Mesenchymal stem cell (in vitro differentiated cells and primary cell): ENCODE measurements around the gene MAOB.
"Not testable (repeated sequence)": the region's sequence is repeated elsewhere in the genome, so short reads cannot be mapped to it uniquely, and the experiment has no call there.

Experiments
- DNase-seq: peaks from one replicate; pipeline ENCODE4 v3.0.0-alpha.2; 2013
- H2AFZ ChIP-seq: one replicate; pipeline ENCODE4 v1.6.1; 2013; ENCODE audit warnings: low read depth, mild to moderate bottlenecking, control low read depth, inconsistent platforms, low read length, moderate library complexity
- H2AK5ac ChIP-seq: 2 replicates; pipeline ENCODE4 v1.6.1; 2013; ENCODE audit warnings: low read length, moderate library complexity, mild to moderate bottlenecking, inconsistent platforms; ENCODE audit not compliant: severe bottlenecking
- H2BK120ac ChIP-seq: one replicate; pipeline ENCODE4 v1.6.1; 2013; ENCODE audit warnings: low read depth, mild to moderate bottlenecking, inconsistent platforms, low read length, moderate library complexity
- H2BK12ac ChIP-seq, 2 experiments: one replicate each; pipeline ENCODE4 v1.6.1; 2013; ENCODE audit warnings: inconsistent platforms in 2 of 2, low read length in 2 of 2, mild to moderate bottlenecking in 2 of 2, moderate library complexity in 2 of 2, control low read depth in 1 of 2
- H2BK15ac ChIP-seq: one replicate; pipeline ENCODE4 v1.6.1; 2013; ENCODE audit warnings: mild to moderate bottlenecking, low read depth, inconsistent platforms; ENCODE audit not compliant: poor library complexity, severe bottlenecking
- H2BK5ac ChIP-seq: 2 replicates; pipeline ENCODE4 v1.6.1; 2013; ENCODE audit warnings: low read depth, mild to moderate bottlenecking, low read length, control low read depth, inconsistent platforms; ENCODE audit not compliant: poor library complexity, severe bottlenecking
- H3K14ac ChIP-seq, 2 experiments: one replicate each; pipeline ENCODE4 v1.6.1; 2013; ENCODE audit warnings: inconsistent platforms in 2 of 2, low read length in 2 of 2, control low read depth in 1 of 2, mild to moderate bottlenecking in 1 of 2, moderate library complexity in 1 of 2
- H3K18ac ChIP-seq, 2 experiments: one replicate each; pipeline ENCODE4 v1.6.1; 2013; ENCODE audit warnings: inconsistent platforms in 2 of 2, low read length in 2 of 2, control low read depth in 1 of 2, low read depth in 1 of 2, mild to moderate bottlenecking in 1 of 2
- H3K23ac ChIP-seq, 2 experiments: one replicate each; pipeline ENCODE4 v1.6.1; 2013; ENCODE audit warnings: inconsistent platforms in 2 of 2, low read length in 2 of 2, mild to moderate bottlenecking in 2 of 2, moderate library complexity in 2 of 2, control low read depth in 1 of 2
- H3K27ac ChIP-seq: 2 replicates; pipeline ENCODE4 v1.5.1; 2013; ENCODE audit warnings: mild to moderate bottlenecking, moderate library complexity, low read length, control low read depth, inconsistent platforms; ENCODE audit not compliant: poor library complexity, severe bottlenecking
- H3K27me3 ChIP-seq, 2 experiments: 2 replicates each; pipeline versions ENCODE4 v1.6.1 to v1.7.0; 2013; ENCODE audit warnings: low read length in 2 of 2, mild to moderate bottlenecking in 2 of 2, moderate library complexity in 2 of 2, control low read depth in 1 of 2, inconsistent platforms in 1 of 2; ENCODE audit not compliant: control insufficient read depth in 1 of 2, insufficient read depth in 1 of 2
- H3K36me3 ChIP-seq, 2 experiments: 2 replicates each; pipeline versions ENCODE4 v1.6.1 to v1.7.0; 2013; ENCODE audit warnings: low read length in 2 of 2, control low read depth in 1 of 2, inconsistent platforms in 1 of 2, low read depth in 1 of 2, mild to moderate bottlenecking in 1 of 2; ENCODE audit not compliant: insufficient read depth in 2 of 2, control insufficient read depth in 1 of 2
- H3K4ac ChIP-seq, 2 experiments: one replicate each; pipeline ENCODE4 v1.6.1; 2013; ENCODE audit warnings: inconsistent platforms in 2 of 2, low read length in 2 of 2, mild to moderate bottlenecking in 2 of 2, moderate library complexity in 2 of 2, control low read depth in 1 of 2, low read depth in 1 of 2
- H3K4me1 ChIP-seq: 2 replicates; pipeline ENCODE4 v1.6.1; 2013; ENCODE audit warnings: low read depth, low read length, control low read depth; ENCODE audit not compliant: control insufficient read depth, insufficient read depth
- H3K4me2 ChIP-seq: 2 replicates; pipeline ENCODE4 v1.6.1; 2013; ENCODE audit warnings: low read length, mild to moderate bottlenecking, inconsistent platforms; ENCODE audit not compliant: poor library complexity, severe bottlenecking
- H3K4me3 ChIP-seq, 2 experiments: 2 replicates each; pipeline versions ENCODE4 v1.5.1 to v1.7.0; 2013; ENCODE audit warnings: low read length in 2 of 2, mild to moderate bottlenecking in 2 of 2, control low read depth in 1 of 2, low read depth in 1 of 2; ENCODE audit not compliant: insufficient read depth in 1 of 2
- H3K79me1 ChIP-seq: replicated peaks from 2 replicates; pipeline ENCODE4 v1.6.1; 2013; ENCODE audit warnings: mild to moderate bottlenecking, control low read depth, low read length, inconsistent platforms; ENCODE audit not compliant: poor library complexity, severe bottlenecking
- H3K9ac ChIP-seq: 2 replicates; pipeline ENCODE4 v1.7.0; 2013; ENCODE audit warnings: mild to moderate bottlenecking, low read length, moderate library complexity
- H3K9me3 ChIP-seq: 2 replicates; pipeline ENCODE4 v1.7.0; 2013; ENCODE audit warnings: mild to moderate bottlenecking, low read length; ENCODE audit not compliant: control insufficient read depth
- H4K8ac ChIP-seq: one replicate; pipeline ENCODE4 v1.6.1; 2013; ENCODE audit warnings: inconsistent platforms, mild to moderate bottlenecking, low read length, moderate library complexity
- H4K91ac ChIP-seq: one replicate; pipeline ENCODE4 v1.6.1; 2013; ENCODE audit warnings: mild to moderate bottlenecking, low read length, inconsistent platforms
- WGBS: methylation state at CpG from one replicate; pipeline ENCODE4 v1.1.7; 2013; ENCODE audit warnings: mixed read lengths; 5-methylcytosine and 5-hydroxymethylcytosine counted together

MAOB gene

GRCh38 chrX:43728966-43729365, 153.3 kb downstream of the MAOB start:
- H4K91ac ChIP-seq = no peak overlapping the region
- no peaks in the 10 kb centered on the region for H3K36me3 ChIP-seq
- H3K27ac ChIP-seq = no peak overlapping the region
- no peak overlapping the region for H4K8ac ChIP-seq
- H3K4me1 ChIP-seq = no peaks in the 10 kb centered on the region
- no peak overlapping the region for H3K18ac ChIP-seq
- no peak overlapping the region for H3K4me3 ChIP-seq
- H3K9me3 ChIP-seq = no peaks in the 10 kb centered on the region
- no peak overlapping the region for H2AK5ac ChIP-seq
- H3K23ac ChIP-seq = no peak overlapping the region
- H2BK120ac ChIP-seq = no peak overlapping the region
- no peak overlapping the region for H3K4ac ChIP-seq
- no peak overlapping the region for H3K9ac ChIP-seq
- no peak overlapping the region for H3K14ac ChIP-seq
- no peak overlapping the region for H2BK12ac ChIP-seq
- H3K27me3 ChIP-seq = no peaks in the 10 kb centered on the region
- H2BK5ac ChIP-seq = no peak overlapping the region
- no peaks in the 10 kb centered on the region for H3K79me1 ChIP-seq
- 100% methylated on average over 1 of the region's 1 CpG for WGBS
- no peak overlapping the region for H2AFZ ChIP-seq
- no peak overlapping the region for H2BK15ac ChIP-seq
- no peak for DNase-seq
- H3K4me2 ChIP-seq = no peak overlapping the region

DNA sequence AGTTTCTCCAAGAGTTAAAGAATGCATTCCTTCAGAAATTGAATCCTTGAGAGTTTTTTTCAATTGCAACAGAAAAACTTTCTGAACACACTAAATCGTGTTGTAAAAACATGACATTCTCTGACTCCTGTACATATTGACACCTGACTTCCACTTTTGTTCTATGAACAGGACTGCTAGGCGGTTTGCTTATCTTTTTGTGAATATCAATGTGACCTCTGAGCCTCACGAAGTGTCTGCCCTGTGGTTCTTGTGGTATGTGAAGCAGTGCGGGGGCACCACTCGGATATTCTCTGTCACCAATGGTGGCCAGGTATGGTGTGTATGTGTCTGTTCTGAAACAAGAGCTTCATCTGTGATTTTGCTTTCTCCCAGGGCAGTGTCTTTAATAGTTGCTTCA, 154.2 kb downstream of the MAOB start:
- H2AFZ ChIP-seq = no peak overlapping the region
- H3K27me3 ChIP-seq = no peaks in the 10 kb centered on the region
- no peaks in the 10 kb centered on the region for H3K9me3 ChIP-seq
- WGBS = 94% methylated on average over 4 of the region's 5 CpGs
- DNase-seq = no peak
- no peak overlapping the region for H2BK120ac ChIP-seq
- no peak overlapping the region for H3K14ac ChIP-seq
- H4K8ac ChIP-seq = no peak overlapping the region
- no peak overlapping the region for H4K91ac ChIP-seq
- no peak overlapping the region for H3K4ac ChIP-seq
- H3K4me1 ChIP-seq = no peaks in the 10 kb centered on the region
- H2AK5ac ChIP-seq = no peak overlapping the region
- no peaks in the 10 kb centered on the region for H3K79me1 ChIP-seq
- no peak overlapping the region for H2BK12ac ChIP-seq
- H2BK5ac ChIP-seq = no peak overlapping the region
- no peaks in the 10 kb centered on the region for H3K36me3 ChIP-seq
- no peak overlapping the region for H3K4me3 ChIP-seq
- H3K23ac ChIP-seq = no peak overlapping the region
- no peak overlapping the region for H3K18ac ChIP-seq
- H3K4me2 ChIP-seq = no peak overlapping the region
- H2BK15ac ChIP-seq = no peak overlapping the region
- no peak overlapping the region for H3K27ac ChIP-seq
- H3K9ac ChIP-seq = no peak overlapping the region

DNA sequence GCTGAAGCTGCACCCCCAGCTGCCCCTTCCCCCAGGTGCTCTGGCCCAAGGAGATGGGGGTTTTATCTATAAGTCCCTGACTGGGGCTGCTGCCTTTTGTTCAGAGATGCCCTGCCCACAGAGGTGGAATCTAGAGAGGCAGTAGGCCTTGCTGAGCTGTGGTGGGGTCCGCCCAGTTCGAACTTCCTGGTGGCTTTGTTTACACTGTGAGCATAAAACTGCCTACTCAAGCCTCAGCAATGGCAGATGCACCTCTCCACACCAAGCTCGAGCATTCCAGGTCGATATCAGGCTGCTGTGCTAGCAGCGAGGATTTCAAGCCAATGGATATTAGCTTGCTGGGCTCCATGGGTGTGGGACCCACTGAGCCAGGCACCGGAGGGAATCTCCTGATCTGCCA, 155.0 kb downstream of the MAOB start:
- not testable (repeated sequence) for H2BK120ac ChIP-seq, H3K36me3 ChIP-seq, H3K4me1 ChIP-seq, H3K9me3 ChIP-seq, H3K4ac ChIP-seq, H3K4me2 ChIP-seq, H3K9ac ChIP-seq, H2BK5ac ChIP-seq, H4K91ac ChIP-seq, H2AK5ac ChIP-seq, H4K8ac ChIP-seq, H3K4me3 ChIP-seq, H3K27me3 ChIP-seq, H2AFZ ChIP-seq, H3K14ac ChIP-seq, H3K18ac ChIP-seq, H3K23ac ChIP-seq, H2BK15ac ChIP-seq, H2BK12ac ChIP-seq, DNase-seq, H3K27ac ChIP-seq, H3K79me1 ChIP-seq
- 96% methylated on average over 4 of the region's 6 CpGs for WGBS

DNA sequence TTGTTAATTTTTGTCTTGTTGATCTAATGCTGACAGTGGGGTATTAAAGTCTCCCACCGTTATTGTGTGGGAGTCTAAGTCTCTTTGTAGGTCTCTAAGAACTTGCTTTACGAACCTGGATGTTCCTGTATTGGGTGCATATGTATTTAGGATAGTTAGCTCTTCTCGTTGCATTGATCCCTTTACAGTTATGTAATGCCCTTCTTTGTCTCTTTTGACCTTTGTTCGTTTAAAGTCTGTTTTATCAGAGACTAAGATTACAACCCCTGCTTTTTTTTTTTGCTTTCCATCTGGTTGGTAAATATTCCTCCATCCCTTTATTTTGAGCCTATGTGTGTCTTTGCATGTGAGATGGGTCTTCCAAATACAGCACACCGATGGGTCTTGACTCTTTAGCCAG, 157.0 kb downstream of the MAOB start:
- H3K4me1 ChIP-seq, H2BK15ac ChIP-seq, H3K14ac ChIP-seq, H2BK5ac ChIP-seq, H2AK5ac ChIP-seq, H4K91ac ChIP-seq, H3K4ac ChIP-seq, H3K27me3 ChIP-seq, H3K9me3 ChIP-seq, H3K27ac ChIP-seq, H2BK120ac ChIP-seq, H4K8ac ChIP-seq, H3K4me3 ChIP-seq, H3K18ac ChIP-seq, H2BK12ac ChIP-seq, H3K4me2 ChIP-seq, H3K79me1 ChIP-seq, H2AFZ ChIP-seq, H3K23ac ChIP-seq, H3K9ac ChIP-seq, DNase-seq, H3K36me3 ChIP-seq: not testable (repeated sequence)
- 70% methylated on average over 5 of the region's 5 CpGs for WGBS
